ENCODE results near the gene C1RL. TPM values are rescaled to one million over a fixed set of nuclear protein-coding genes. Genes with fewer than 3 reads are reported as not detected.

Gene C1RL
- total RNA-seq, 1 experiment from 2014 or later: 8.9 TPM

- H3K79me2 ChIP-seq (ENCODE audit: low read length): peaks cover 19% of the 10 kb centered on the region; the same call in 1 of the 2 replicates
- no peaks in the 10 kb centered on the region for H3K27me3 ChIP-seq (ENCODE audit: low read length)
- ChIA-PET CTCF (no interaction called here), POLR2A (ENCODE audit: unreplicated experiment) (no interaction called here)
- no peaks in the 10 kb centered on the region for H3K9me3 ChIP-seq (ENCODE audit: low read length)
- no peak overlapping the region for H2AFZ ChIP-seq (ENCODE audit: low read length)
- H4K20me1 ChIP-seq (ENCODE audit: low read length): no peaks in the 10 kb centered on the region
- no TSS peak for BruUV-seq (replicated peaks)
- H3K27ac ChIP-seq (ENCODE audit: low read length): no peak overlapping the region
- DNase-seq (no peak), ATAC-seq (no peak)
- no peaks in the 10 kb centered on the region; the same call in 1 of the 2 replicates for H3K4me1 ChIP-seq (ENCODE audit: insufficient read depth, low read length)
- TF ChIP-seq CTCF (conservative IDR thresholded peaks at IDR 0.05; ENCODE audit: low read depth, low read length) (no peak), EZH2phosphoT487 (IDR thresholded peaks at IDR 0.05; ENCODE audit: borderline replicate concordance, low read length) (no peak), EZH2 (IDR thresholded peaks at IDR 0.05; ENCODE audit: low read length, unreplicated experiment) (no peak)
- no peak overlapping the region for H3K4me2 ChIP-seq (ENCODE audit: low read length)
- H3K9ac ChIP-seq (ENCODE audit: low read length): no peak overlapping the region
- H3K4me3 ChIP-seq (ENCODE audit: low read length): no peak overlapping the region
- H3K9me2 ChIP-seq (replicated peaks; ENCODE audit: low read length): no peaks in the 10 kb centered on the region
- H3K36me3 ChIP-seq (ENCODE audit: low read depth, low read length): peaks cover 5% of the 10 kb centered on the region; the same call in 1 of the 2 replicates
- H3F3A ChIP-seq (ENCODE audit: low read length, unreplicated experiment): no peaks in the 10 kb centered on the region
- intact Hi-C loops (cut with micrococcal nuclease): no loop called here
Measured at GRCh38 chr12:7106082-7106481, 2.9 kb downstream of the C1RL start.

GRCh38 chr12:7103837-7104584, 5.0 kb downstream of the C1RL start:
- POLR2A ChIA-PET (ENCODE audit: unreplicated experiment): no interaction called here
- no peak overlapping the region for H2AFZ ChIP-seq (ENCODE audit: low read length)
- H4K20me1 ChIP-seq (ENCODE audit: low read length): no peaks in the 10 kb centered on the region
- H3K9me2 ChIP-seq (replicated peaks; ENCODE audit: low read length): no peaks in the 10 kb centered on the region
- DNase-seq (no peak), ATAC-seq (no peak)
- intact Hi-C loops (cut with micrococcal nuclease): no loop called here
- no peak overlapping the region for H3K4me3 ChIP-seq (ENCODE audit: low read length)
- H3F3A ChIP-seq (ENCODE audit: low read length, unreplicated experiment): no peaks in the 10 kb centered on the region
- peaks cover 5% of the 10 kb centered on the region; the same call in 1 of the 2 replicates for H3K36me3 ChIP-seq (ENCODE audit: low read depth, low read length)
- no peak overlapping the region for H3K4me2 ChIP-seq (ENCODE audit: low read length)
- TF ChIP-seq CTCF (conservative IDR thresholded peaks at IDR 0.05; ENCODE audit: low read depth, low read length) (no peak), EZH2 (IDR thresholded peaks at IDR 0.05; ENCODE audit: low read length, unreplicated experiment) (no peak), EZH2phosphoT487 (IDR thresholded peaks at IDR 0.05; ENCODE audit: borderline replicate concordance, low read length) (no peak)
- no peaks in the 10 kb centered on the region; the same call in 1 of the 2 replicates for H3K4me1 ChIP-seq (ENCODE audit: insufficient read depth, low read length)
- no peak overlapping the region for H3K27ac ChIP-seq (ENCODE audit: low read length)
- H3K79me2 ChIP-seq (ENCODE audit: low read length): peaks cover 15% of the 10 kb centered on the region; the same call in 1 of the 2 replicates
- BruUV-seq (replicated peaks): no TSS peak
- H3K9ac ChIP-seq (ENCODE audit: low read length): no peak overlapping the region
- CTCF ChIA-PET: no interaction called here
- no peaks in the 10 kb centered on the region for H3K27me3 ChIP-seq (ENCODE audit: low read length)
- no peaks in the 10 kb centered on the region for H3K9me3 ChIP-seq (ENCODE audit: low read length)

DNA sequence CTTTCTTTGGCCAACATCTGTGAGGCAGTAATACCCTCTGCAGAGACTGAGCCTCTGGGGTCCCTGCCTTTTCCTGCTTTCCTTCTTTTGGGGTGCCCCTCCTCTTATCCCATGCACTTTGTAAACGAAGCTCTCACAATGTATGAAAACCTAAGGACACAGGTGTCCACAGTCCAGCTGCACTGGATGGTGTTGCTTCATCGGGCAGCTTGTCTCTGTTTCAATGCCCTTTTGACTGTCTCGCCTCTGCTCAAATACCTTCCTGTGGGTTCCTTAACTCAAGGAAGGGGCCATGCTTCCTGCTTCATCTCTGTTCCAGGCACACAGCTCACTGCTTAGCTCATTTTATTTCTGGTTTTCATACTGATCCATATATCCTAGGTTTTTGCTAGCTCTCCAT, 6.4 kb downstream of the C1RL start:
- no peak overlapping the region for H2AFZ ChIP-seq (ENCODE audit: low read length)
- H3K9me2 ChIP-seq (replicated peaks; ENCODE audit: low read length): no peaks in the 10 kb centered on the region
- intact Hi-C loops (cut with micrococcal nuclease): no loop called here
- H3K27me3 ChIP-seq (ENCODE audit: low read length): no peaks in the 10 kb centered on the region
- ATAC-seq (no peak), DNase-seq (no peak)
- 0 out of 2 replicates have a peak, but pooled peaks cover 5% of the 10 kb centered on the region for H3K79me2 ChIP-seq (ENCODE audit: low read length)
- no TSS peak for BruUV-seq (replicated peaks)
- H3K4me2 ChIP-seq (ENCODE audit: low read length): no peak overlapping the region
- CTCF ChIA-PET: no interaction called here
- no peak overlapping the region for H3K9ac ChIP-seq (ENCODE audit: low read length)
- no peaks in the 10 kb centered on the region for H3K4me1 ChIP-seq (ENCODE audit: insufficient read depth, low read length)
- TF ChIP-seq EZH2 (IDR thresholded peaks at IDR 0.05; ENCODE audit: low read length, unreplicated experiment) (no peak), EZH2phosphoT487 (IDR thresholded peaks at IDR 0.05; ENCODE audit: borderline replicate concordance, low read length) (no peak), CTCF (conservative IDR thresholded peaks at IDR 0.05; ENCODE audit: low read depth, low read length) (no peak)
- no peak overlapping the region for H3K4me3 ChIP-seq (ENCODE audit: low read length)
- no peaks in the 10 kb centered on the region for H4K20me1 ChIP-seq (ENCODE audit: low read length)
- no peak overlapping the region for H3K27ac ChIP-seq (ENCODE audit: low read length)
- H3K9me3 ChIP-seq (ENCODE audit: low read length): no peaks in the 10 kb centered on the region
- POLR2A ChIA-PET (ENCODE audit: unreplicated experiment): no interaction called here
- H3K36me3 ChIP-seq (ENCODE audit: low read depth, low read length): peaks cover 5% of the 10 kb centered on the region; the same call in 1 of the 2 replicates
- H3F3A ChIP-seq (ENCODE audit: low read length, unreplicated experiment): no peaks in the 10 kb centered on the region

All from PC-3 (cell line).